Epithelial cell of esophagus (primary cell): ENCODE measurements around the gene ANO4.

Experiments used
- DNase-seq: peaks from one replicate; pipeline ENCODE4 v3.0.0; 2010; ENCODE audit warnings: low read depth
- H3K4me3 ChIP-seq: 2 replicates; pipeline ENCODE4 v1.5.1; 2011; ENCODE audit warnings: mild to moderate bottlenecking, low read length, control low read depth
- CTCF ChIP-seq: IDR thresholded peaks from 2 replicates; pipeline ENCODE4 v1.5.1; 2011; ENCODE audit warnings: low read depth, mild to moderate bottlenecking, low read length, control low read depth, inconsistent platforms; ENCODE audit not compliant: insufficient read depth; ENCODE audit errors: missing control alignments

The ANO4 gene

DNA sequence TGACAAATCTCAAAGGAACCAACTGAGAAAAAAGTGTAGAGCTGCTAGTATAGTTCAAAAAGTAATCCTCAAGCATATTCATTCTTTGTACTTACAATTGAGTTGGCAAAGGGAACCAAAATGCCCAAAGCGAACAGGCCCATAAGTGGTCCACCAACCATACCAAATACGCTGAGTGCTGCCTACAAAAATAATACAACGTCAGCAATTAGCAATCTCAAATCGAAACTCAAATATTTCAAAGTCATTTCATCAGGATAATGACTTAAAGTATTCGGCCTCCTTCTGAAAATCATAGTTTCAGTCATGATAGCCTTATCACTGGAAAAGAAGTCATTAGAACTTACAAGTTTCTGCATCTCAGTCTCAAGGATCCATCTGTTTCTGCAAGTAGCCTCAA is 373.4 kb downstream of the ANO4 start:
- no peak for TF ChIP-seq CTCF
- no peak for DNase-seq
- H3K4me3 ChIP-seq = no peak overlapping the region

GRCh38 chr12:101172316-101172715 is 377.7 kb downstream of the ANO4 start:
- DNase-seq = peak; percentile 43
- no peak for TF ChIP-seq CTCF

DNA sequence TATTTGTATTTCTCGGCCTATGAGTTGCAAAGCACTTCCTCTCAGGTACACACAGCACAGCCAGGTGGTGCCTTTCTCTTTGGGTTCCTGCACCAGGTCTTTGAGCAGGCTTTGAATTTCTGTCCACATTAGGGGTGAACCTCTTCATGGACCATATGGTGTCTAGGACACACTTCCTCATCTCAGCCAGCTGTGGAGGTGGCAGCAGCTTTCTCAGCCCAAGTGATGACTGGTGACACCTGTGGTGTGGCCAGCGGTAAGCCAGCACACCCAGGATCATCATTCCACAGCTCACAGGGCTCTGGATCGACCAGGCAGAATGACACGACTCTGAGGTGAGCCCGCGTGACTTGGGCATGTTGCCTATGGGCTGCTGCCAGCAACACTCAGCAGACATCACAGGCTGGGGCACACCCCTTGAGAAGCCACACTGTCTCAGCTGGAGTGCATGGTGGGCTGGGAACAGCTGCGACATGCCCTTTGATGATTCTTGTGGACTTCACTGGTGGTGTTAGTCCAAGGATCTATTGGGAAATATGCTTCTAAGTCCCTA is 378.7 kb downstream of the ANO4 start:
- no peak overlapping the region for H3K4me3 ChIP-seq
- no peak for TF ChIP-seq CTCF

More at GRCh38 chr12:101172316-101172715, 377.7 kb downstream of the ANO4 start:
- no peak overlapping the region for H3K4me3 ChIP-seq

DNA sequence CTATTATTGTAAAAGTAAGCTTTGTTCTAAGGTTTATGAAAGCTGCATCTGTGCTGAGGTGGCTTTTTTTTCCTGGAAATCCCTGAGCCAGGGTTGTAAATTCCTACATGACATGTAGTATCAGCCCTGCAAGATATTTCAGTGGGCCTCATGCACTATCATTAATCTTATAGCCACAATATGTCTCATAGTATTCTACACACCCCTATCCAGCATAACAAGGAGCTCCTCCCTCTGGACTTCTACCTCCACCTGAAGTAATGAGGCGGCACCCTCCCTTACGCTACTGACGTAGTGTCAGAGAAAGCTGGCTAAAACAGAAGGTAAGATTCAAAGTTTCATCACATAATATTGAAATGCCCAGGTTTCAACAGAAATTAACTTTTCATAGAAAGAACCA is 380.0 kb downstream of the ANO4 start:
- H3K4me3 ChIP-seq = no peak overlapping the region
- DNase-seq = no peak
- no peak for TF ChIP-seq CTCF

More for the DNA sequence above, 378.7 kb downstream of the ANO4 start:
- DNase-seq = no peak
